Measurements from ENCODE around the gene TOMM6.
A peak's percentile ranks its signal among the peaks of the same experiment; 100 is the strongest.
"Not testable (repeated sequence)": the region's sequence is repeated elsewhere in the genome, so short reads cannot be mapped to it uniquely, and the experiment has no call there.

TOMM6 gene

GRCh38 chr6:41756354-41756753 is 31.1 kb upstream of the TOMM6 start:
- no peak for FAIRE-seq
- no peak for TF ChIP-seq POLR2A (IDR thresholded peaks at IDR 0.05; ENCODE audit: low read depth, low read length)
- DNase-seq (ENCODE audit: insufficient read length, low spot score), result no peak

- FAIRE-seq, result no peak
- TF ChIP-seq POLR2A (IDR thresholded peaks at IDR 0.05; ENCODE audit: low read depth, low read length), result no peak
Measured at GRCh38 chr6:41757271-41757670, 30.2 kb upstream of the TOMM6 start.

DNA sequence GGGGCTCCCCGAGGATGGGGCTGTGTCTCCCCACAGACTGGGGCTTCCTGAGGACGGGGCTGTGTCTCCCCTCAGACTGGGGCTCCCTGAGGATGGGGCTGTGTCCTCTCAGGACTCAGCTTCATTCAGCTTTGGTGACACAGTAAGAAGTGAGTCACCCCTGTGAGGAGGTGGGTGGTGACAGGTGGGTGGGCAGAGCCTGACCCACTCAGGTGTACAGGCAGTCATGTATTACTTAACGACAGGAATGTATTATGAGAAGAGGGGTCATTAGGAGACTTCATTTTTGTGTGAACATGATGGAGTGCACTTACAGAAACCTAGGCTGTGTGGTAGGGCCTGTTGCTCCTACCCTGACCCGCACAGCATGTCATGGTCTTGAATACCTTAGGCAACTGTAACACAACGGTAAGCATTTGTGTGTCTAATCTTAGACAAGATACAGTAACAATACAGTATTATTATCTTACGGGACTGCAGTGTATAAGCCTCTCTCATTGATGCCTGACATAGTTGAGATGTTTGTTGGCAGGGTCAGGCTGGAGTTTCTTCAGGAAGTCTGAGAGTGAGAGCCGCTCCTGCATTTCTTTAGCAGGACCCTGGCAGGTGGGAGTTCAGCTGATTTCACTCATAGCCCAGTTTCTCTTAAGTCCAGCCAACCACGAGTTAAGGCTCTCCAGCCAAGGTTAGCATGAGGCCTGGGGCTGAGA is 29.4 kb upstream of the TOMM6 start:
- DNase-seq (ENCODE audit: insufficient read length, low spot score) (no peak), FAIRE-seq (no peak)

More at GRCh38 chr6:41757271-41757670, 30.2 kb upstream of the TOMM6 start:
- no peak for DNase-seq (ENCODE audit: insufficient read length, low spot score)

DNA sequence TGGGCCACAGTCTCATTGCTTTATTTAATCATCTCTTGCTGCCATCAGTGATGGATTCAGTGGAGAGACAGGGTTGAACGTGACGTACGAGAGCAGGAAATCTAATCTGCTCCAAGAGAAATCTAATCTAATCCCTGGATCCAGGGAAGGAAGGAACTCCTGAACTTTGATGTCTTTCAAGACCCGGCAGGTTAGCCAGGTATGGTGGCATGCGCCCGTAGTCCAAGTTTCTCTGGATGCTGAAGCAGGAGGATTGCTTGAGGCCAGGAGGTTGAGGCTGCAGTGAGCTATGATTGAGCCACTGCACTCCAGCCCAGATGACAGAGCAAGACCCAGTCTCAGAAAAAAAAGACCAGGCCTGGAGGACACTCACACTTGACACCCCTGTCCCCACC is 28.9 kb upstream of the TOMM6 start:
- FAIRE-seq, result no peak
- no peak for TF ChIP-seq POLR2A (IDR thresholded peaks at IDR 0.05; ENCODE audit: low read depth, low read length)
- DNase-seq (ENCODE audit: insufficient read length, low spot score), result no peak

More for the DNA sequence above, 29.4 kb upstream of the TOMM6 start:
- no peak for TF ChIP-seq POLR2A (IDR thresholded peaks at IDR 0.05; ENCODE audit: low read depth, low read length)

DNA sequence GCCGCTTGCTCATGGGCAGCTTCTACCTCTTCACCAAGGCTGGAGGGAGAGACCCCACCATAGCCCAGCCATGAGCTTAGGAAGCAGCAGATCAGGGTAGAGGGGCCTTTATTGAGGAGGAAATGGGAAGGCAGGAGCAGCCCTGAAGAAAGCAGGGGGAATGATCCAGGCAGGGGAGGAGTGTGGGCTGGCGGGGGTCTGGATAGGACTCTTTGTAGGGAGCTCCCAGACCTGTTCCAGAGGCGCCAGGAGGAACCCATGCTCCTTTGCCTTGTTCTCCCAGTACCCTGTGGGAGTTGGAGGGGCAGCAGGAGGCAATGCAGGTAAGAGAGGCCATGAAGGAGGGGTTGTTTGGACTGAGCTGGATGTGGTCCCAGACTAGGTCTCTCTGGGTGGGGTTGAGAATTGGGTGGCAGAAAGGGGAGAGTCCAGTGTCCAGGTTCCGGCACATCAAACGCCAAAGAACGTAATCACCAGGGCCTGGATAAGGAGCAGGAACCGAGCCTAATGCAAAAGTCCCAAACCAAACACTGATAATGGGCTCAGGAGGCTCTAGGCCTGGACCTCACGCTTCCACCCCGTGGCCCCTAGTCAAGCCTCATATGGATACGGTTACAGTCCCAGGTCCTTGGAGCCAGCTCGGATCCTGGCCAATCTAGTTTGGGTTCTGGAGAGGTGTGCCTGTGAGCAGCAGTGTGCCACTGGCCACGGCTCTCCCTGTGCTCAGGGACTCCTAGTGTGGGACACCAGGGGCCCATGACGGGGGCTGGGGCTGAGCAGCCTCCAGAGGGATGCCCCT is 28.2 kb upstream of the TOMM6 start:
- DNase-seq (ENCODE audit: insufficient read length, low spot score), result no peak
- no peak for TF ChIP-seq POLR2A (IDR thresholded peaks at IDR 0.05; ENCODE audit: low read depth, low read length)
- FAIRE-seq, result no peak

GRCh38 chr6:41759905-41760579 is 27.5 kb upstream of the TOMM6 start:
- TF ChIP-seq POLR2A (IDR thresholded peaks at IDR 0.05; ENCODE audit: low read depth, low read length), result no peak
- DNase-seq (ENCODE audit: insufficient read length, low spot score) (no peak), FAIRE-seq (no peak)

GRCh38 chr6:41763470-41763869 is 24.0 kb upstream of the TOMM6 start:
- DNase-seq (ENCODE audit: insufficient read length, low spot score) (no peak), FAIRE-seq (no peak)
- TF ChIP-seq POLR2A (IDR thresholded peaks at IDR 0.05; ENCODE audit: low read depth, low read length), result no peak

GRCh38 chr6:41766043-41766664 is 21.3 kb upstream of the TOMM6 start:
- not testable (repeated sequence) for FAIRE-seq; DNase-seq (ENCODE audit: insufficient read length, low spot score)

DNA sequence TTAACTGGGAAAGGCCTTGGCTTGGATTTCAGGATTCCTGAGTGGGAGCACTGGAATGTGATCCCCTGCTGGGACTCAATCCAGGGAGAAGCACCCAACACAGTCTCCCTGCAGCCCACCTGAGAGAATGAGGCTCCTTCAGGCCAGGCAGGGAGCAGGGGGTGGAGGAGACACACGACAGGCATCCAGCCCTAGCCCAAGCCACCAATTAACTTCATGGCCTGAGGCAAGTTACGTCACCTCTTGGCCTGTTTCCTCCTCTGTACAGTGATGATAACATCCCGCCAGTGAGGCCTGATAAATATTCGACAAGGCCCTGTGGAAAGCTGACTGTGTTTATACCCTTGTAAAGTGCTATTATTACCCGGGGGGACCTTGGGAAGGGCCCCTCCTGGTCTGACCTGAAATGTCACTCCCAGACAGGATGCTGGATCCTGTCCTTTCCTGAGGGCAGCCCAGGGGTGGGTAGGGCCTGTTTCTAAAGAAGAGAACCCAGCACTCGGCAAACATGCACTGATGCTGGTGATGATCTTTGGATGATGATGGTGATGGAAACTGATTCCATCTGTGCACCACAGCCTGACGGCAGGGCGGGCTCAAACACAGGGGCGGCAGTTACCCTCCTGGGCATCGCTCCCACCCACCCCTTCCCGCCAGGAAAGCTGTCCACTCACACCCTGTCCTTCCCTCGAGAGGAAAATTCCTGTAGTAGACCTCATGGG is 20.2 kb upstream of the TOMM6 start:
- no peak for TF ChIP-seq POLR2A (IDR thresholded peaks at IDR 0.05; ENCODE audit: low read depth, low read length)
- DNase-seq (ENCODE audit: insufficient read length, low spot score), result peak; percentile 68
- no peak for FAIRE-seq

DNA sequence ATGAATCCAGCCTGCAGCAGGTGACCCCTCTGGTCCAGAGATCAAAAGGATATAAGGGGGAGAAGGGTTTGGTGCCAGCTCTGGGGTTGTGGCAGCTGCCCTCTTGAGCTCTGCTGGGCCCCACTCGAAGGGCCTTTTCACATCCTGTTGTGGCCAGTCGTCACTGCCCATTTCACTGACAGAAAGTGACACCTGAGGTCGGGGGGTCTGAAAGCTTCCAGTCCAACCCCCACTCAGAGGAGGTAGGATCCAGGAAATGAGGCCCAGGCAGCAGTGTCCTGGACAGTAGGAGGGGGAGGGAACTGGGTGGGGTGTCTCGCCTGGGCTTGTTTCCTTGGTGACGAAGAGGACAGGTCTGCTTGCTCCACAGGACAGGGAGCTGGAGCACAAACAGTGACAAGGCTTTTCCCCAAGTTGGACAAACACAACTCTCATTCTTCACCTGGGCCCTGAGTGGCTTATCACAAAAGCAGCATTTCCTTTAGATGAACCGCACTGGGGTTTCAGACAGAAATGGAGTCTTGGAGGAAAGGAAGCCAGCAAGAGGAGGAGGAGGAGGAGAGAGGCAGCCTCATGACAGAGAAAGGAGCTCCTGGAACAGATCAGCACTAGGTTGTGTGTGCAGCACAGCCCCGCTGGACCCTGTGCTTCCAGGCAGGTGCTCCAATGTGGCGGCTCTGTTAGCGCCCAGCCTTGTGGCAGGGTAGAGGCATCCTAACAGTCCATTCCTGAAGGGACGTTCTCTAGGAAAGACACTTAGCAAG is 18.8 kb upstream of the TOMM6 start:
- FAIRE-seq (no peak), DNase-seq (ENCODE audit: insufficient read length, low spot score) (no peak)

DNA sequence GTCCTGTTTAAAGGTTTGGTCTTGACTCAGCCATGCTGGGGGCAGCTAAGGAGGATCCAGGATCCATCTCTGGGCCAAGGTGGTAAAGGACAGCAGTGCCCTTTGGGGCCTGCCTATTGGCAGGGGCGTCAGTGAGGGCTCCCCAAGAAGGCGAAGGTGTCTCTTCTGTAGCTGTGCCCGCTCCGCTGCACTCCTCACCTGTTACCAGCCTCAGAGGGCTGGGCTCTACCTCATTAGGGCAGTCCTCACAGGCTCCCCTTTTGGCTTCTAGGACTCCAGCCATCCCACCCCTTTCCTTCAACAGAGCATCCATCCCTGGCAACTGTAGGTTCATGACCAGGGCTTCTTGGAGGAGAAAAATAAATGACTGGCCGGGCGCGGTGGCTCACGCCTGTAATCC is 18.1 kb upstream of the TOMM6 start:
- no peak for DNase-seq (ENCODE audit: insufficient read length, low spot score)
- TF ChIP-seq POLR2A (IDR thresholded peaks at IDR 0.05; ENCODE audit: low read depth, low read length), result no peak
- no peak for FAIRE-seq

More for the DNA sequence above, 18.8 kb upstream of the TOMM6 start:
- TF ChIP-seq POLR2A (IDR thresholded peaks at IDR 0.05; ENCODE audit: low read depth, low read length), result no peak

DNA sequence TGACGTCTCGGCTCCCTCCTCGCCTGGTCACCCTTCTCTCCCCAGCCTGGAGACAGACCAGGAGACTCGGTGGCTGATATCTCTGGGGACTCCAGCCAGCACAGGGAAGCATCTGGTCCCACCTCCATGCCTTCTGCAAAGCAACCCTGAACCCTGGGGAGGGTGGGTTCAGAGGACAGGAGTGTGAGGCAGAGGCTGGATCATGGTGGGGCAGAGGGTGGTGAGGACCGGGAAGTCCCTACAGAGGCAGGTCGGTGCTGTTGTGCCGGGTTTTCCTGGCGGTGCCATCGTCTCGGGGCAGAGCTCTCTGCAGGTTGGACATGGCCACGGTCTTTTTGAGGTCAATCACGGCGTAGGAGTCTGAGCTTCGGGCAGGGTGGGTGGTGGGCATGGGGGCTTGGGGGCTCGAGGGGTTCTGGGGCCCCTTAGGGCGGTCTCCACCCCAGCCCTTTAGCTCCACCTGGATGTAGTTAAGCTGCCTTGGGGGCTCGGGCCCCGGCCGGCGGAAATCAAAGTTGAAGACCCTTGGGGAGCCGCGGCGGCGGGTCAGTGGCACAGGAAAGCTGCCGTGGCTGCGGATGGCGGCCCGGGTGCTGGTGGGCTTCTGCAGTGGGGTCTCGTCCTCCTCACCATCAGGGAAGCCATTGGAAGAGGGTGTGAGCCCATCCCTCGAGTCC is 17.0 kb upstream of the TOMM6 start:
- TF ChIP-seq POLR2A (IDR thresholded peaks at IDR 0.05; ENCODE audit: low read depth, low read length), result no peak
- DNase-seq (ENCODE audit: insufficient read length, low spot score), result no peak
- FAIRE-seq, result no peak
